ELF-1 (cell line): ENCODE results near the gene LZTS3.
"Not testable (repeated sequence)": the region's sequence is repeated elsewhere in the genome, so short reads cannot be mapped to it uniquely, and the experiment has no call there.

Experiments used
- DNase-seq: peaks from one replicate; pipeline ENCODE4 v3.0.0-alpha.2; 2016; ENCODE audit warnings: low read depth, low spot score

Gene LZTS3

GRCh38 chr20:3135507-3136070 lies 37.8 kb downstream of the LZTS3 start:
- DNase-seq, result no peak

GRCh38 chr20:3134151-3134550 lies 39.2 kb downstream of the LZTS3 start:
- DNase-seq, result no peak

GRCh38 chr20:3133155-3133554 lies 40.2 kb downstream of the LZTS3 start:
- no peak for DNase-seq

GRCh38 chr20:3130051-3130600 lies 43.2 kb downstream of the LZTS3 start:
- DNase-seq, result no peak

- DNase-seq, result no peak
Measured at GRCh38 chr20:3129094-3129493, 44.3 kb downstream of the LZTS3 start.

GRCh38 chr20:3128275-3128984 lies 44.9 kb downstream of the LZTS3 start:
- DNase-seq, result no peak

GRCh38 chr20:3126527-3126859 lies 46.9 kb downstream of the LZTS3 start:
- DNase-seq, result no peak

GRCh38 chr20:3125776-3126526 lies 47.4 kb downstream of the LZTS3 start:
- not testable (repeated sequence) for DNase-seq

GRCh38 chr20:3124773-3125560 lies 48.4 kb downstream of the LZTS3 start:
- not testable (repeated sequence) for DNase-seq

GRCh38 chr20:3124163-3124562 lies 49.2 kb downstream of the LZTS3 start:
- not testable (repeated sequence) for DNase-seq

- no peak for DNase-seq
Measured at GRCh38 chr20:3123542-3123941, 49.8 kb downstream of the LZTS3 start.

GRCh38 chr20:3121955-3122610 lies 51.3 kb downstream of the LZTS3 start:
- DNase-seq, result no peak

- DNase-seq, result no peak
Measured at GRCh38 chr20:3121271-3121911, 52.0 kb downstream of the LZTS3 start.

- no peak for DNase-seq
Measured at GRCh38 chr20:3119044-3119443, 54.3 kb downstream of the LZTS3 start.

GRCh38 chr20:3117839-3118379 lies 55.4 kb downstream of the LZTS3 start:
- peak; percentile 79 for DNase-seq

- no peak for DNase-seq
Measured at GRCh38 chr20:3116341-3116740, 57.0 kb downstream of the LZTS3 start.

GRCh38 chr20:3115190-3116107 lies 57.9 kb downstream of the LZTS3 start:
- DNase-seq, result peak; percentile 89
